Measurements from ENCODE around the gene SORCS3. TPM values are rescaled to one million over a fixed set of nuclear protein-coding genes. Genes with fewer than 3 reads are reported as not detected.
A peak's percentile ranks its signal among the peaks of the same experiment; 100 is the strongest.

The SORCS3 gene
- total RNA-seq, 1 experiment from 2014 or later: not detected

GRCh38 chr10:104732222-104732621 lies 91.1 kb downstream of the SORCS3 start:
- no peak overlapping the region for H3K4me3 Mint-ChIP-seq (ENCODE audit: unreplicated experiment)
- no peaks in the 10 kb centered on the region for H3K9me3 Mint-ChIP-seq (ENCODE audit: unreplicated experiment)
- intact Hi-C loops (cut with micrococcal nuclease): no loop called here
- BruUV-seq (replicated peaks): no TSS peak
- H3K4me1 Mint-ChIP-seq (ENCODE audit: insufficient read depth, unreplicated experiment): no peaks in the 10 kb centered on the region
- no peak for DNase-seq (ENCODE audit: unreplicated experiment)
- POLR2A ChIA-PET: no interaction called here
- H3K27ac Mint-ChIP-seq (ENCODE audit: low read depth, unreplicated experiment): no peak overlapping the region
- no peak for TF ChIP-seq CTCF (IDR thresholded peaks at IDR 0.05; ENCODE audit: unreplicated experiment)
- CTCF ChIA-PET: interaction anchor here (0.7 to 1.1 kb wide), 2 partner anchors 22 to 71 kb away, joined by 3 read pairs; no protein-coding TSS in a partner anchor
- no peaks in the 10 kb centered on the region for H3K36me3 Mint-ChIP-seq (ENCODE audit: insufficient read depth, unreplicated experiment)
- no peaks in the 10 kb centered on the region for H3K27me3 Mint-ChIP-seq (ENCODE audit: insufficient read depth, unreplicated experiment)

GRCh38 chr10:104734433-104734832 lies 93.3 kb downstream of the SORCS3 start:
- Mint-ChIP-seq H3K4me3 (ENCODE audit: unreplicated experiment) (no peak overlapping the region), H3K27me3 (ENCODE audit: insufficient read depth, unreplicated experiment) (no peaks in the 10 kb centered on the region), H3K4me1 (ENCODE audit: insufficient read depth, unreplicated experiment) (no peaks in the 10 kb centered on the region), H3K27ac (ENCODE audit: low read depth, unreplicated experiment) (no peak overlapping the region), H3K36me3 (ENCODE audit: insufficient read depth, unreplicated experiment) (no peaks in the 10 kb centered on the region), H3K9me3 (ENCODE audit: unreplicated experiment) (no peaks in the 10 kb centered on the region)
- DNase-seq (ENCODE audit: unreplicated experiment): peak; percentile 13
- intact Hi-C loops (cut with micrococcal nuclease): no loop called here
- ChIA-PET CTCF (interaction anchor here (0.8 kb wide), 1 partner anchor 195 kb away, joined by 3 read pairs; no protein-coding TSS in a partner anchor), POLR2A (interaction anchor here (0.5 kb wide), 1 partner anchor 35 kb away, joined by 3 read pairs; no protein-coding TSS in a partner anchor)
- TF ChIP-seq CTCF (IDR thresholded peaks at IDR 0.05; ENCODE audit: unreplicated experiment): no peak
- no TSS peak for BruUV-seq (replicated peaks)

- ChIA-PET POLR2A (no interaction called here), CTCF (interaction anchor here (0.8 kb wide), 1 partner anchor 195 kb away, joined by 3 read pairs; no protein-coding TSS in a partner anchor)
- intact Hi-C loops (cut with micrococcal nuclease): no loop called here
- Mint-ChIP-seq H3K36me3 (ENCODE audit: insufficient read depth, unreplicated experiment) (no peaks in the 10 kb centered on the region), H3K4me1 (ENCODE audit: insufficient read depth, unreplicated experiment) (no peaks in the 10 kb centered on the region), H3K4me3 (ENCODE audit: unreplicated experiment) (no peak overlapping the region), H3K27me3 (ENCODE audit: insufficient read depth, unreplicated experiment) (no peaks in the 10 kb centered on the region), H3K9me3 (ENCODE audit: unreplicated experiment) (no peaks in the 10 kb centered on the region), H3K27ac (ENCODE audit: low read depth, unreplicated experiment) (no peak overlapping the region)
- no peak for DNase-seq (ENCODE audit: unreplicated experiment)
- BruUV-seq (replicated peaks): no TSS peak
- no peak for TF ChIP-seq CTCF (IDR thresholded peaks at IDR 0.05; ENCODE audit: unreplicated experiment)
Observed at GRCh38 chr10:104735036-104735756, 94.1 kb downstream of the SORCS3 start.

- DNase-seq (ENCODE audit: unreplicated experiment): no peak
- ChIA-PET POLR2A (no interaction called here), CTCF (interaction anchor here (0.6 kb wide), 1 partner anchor 75 kb away, joined by 3 read pairs; no protein-coding TSS in a partner anchor)
- no peak overlapping the region for H3K27ac Mint-ChIP-seq (ENCODE audit: low read depth, unreplicated experiment)
- TF ChIP-seq CTCF (IDR thresholded peaks at IDR 0.05; ENCODE audit: unreplicated experiment): no peak
- intact Hi-C loops (cut with micrococcal nuclease): no loop called here
- no peaks in the 10 kb centered on the region for H3K27me3 Mint-ChIP-seq (ENCODE audit: insufficient read depth, unreplicated experiment)
- H3K4me1 Mint-ChIP-seq (ENCODE audit: insufficient read depth, unreplicated experiment): no peaks in the 10 kb centered on the region
- no peak overlapping the region for H3K4me3 Mint-ChIP-seq (ENCODE audit: unreplicated experiment)
- no peaks in the 10 kb centered on the region for H3K9me3 Mint-ChIP-seq (ENCODE audit: unreplicated experiment)
- no peaks in the 10 kb centered on the region for H3K36me3 Mint-ChIP-seq (ENCODE audit: insufficient read depth, unreplicated experiment)
- no TSS peak for BruUV-seq (replicated peaks)
Observed at GRCh38 chr10:104735757-104736391, 94.8 kb downstream of the SORCS3 start.
